ENCODE results near the gene RALGPS1.

RALGPS1 gene

GRCh38 chr9:127224883-127225739 lies 310.5 kb downstream of the RALGPS1 start:
- Histone ChIP-seq H3K27ac (ENCODE audit: low read depth in 2 of 2, low read length in 2 of 2) (peak overlapping the region; percentile 77 to 81), H3K4me1 (ENCODE audit: control insufficient read depth in 2 of 2, insufficient read depth in 2 of 2, low read length in 2 of 2) (peaks cover 8 to 11% of the 10 kb centered on the region in 2 donors), H3K36me3 (ENCODE audit: control insufficient read depth in 2 of 2, insufficient read depth in 2 of 2, low read length in 2 of 2) (no peaks in the 10 kb centered on the region), H3K9ac (ENCODE audit: low read depth in 1 of 2, low read length in 2 of 2) (peak overlapping the region; percentile 41 to 46), H3K4me3 (ENCODE audit: low read length in 2 of 2) (peak overlapping the region; percentile 70 to 86), H3K9me3 (ENCODE audit: control insufficient read depth in 2 of 2, low read length in 2 of 2) (no peaks in the 10 kb centered on the region), H3K27me3 (ENCODE audit: control insufficient read depth in 2 of 2, insufficient read depth in 2 of 2, low read length in 2 of 2) (no peaks in the 10 kb centered on the region)

GRCh38 chr9:127225801-127226625 lies 311.4 kb downstream of the RALGPS1 start:
- H3K9ac ChIP-seq (ENCODE audit: low read depth in 1 of 2, low read length in 2 of 2) = peak overlapping the region in 1 of 2 donors; percentile 46
- no peak overlapping the region for H3K27ac ChIP-seq (ENCODE audit: low read depth in 2 of 2, low read length in 2 of 2)
- H3K4me1 ChIP-seq (ENCODE audit: control insufficient read depth in 2 of 2, insufficient read depth in 2 of 2, low read length in 2 of 2) = peaks cover 8 to 11% of the 10 kb centered on the region in 2 donors
- H3K4me3 ChIP-seq (ENCODE audit: low read length in 2 of 2) = peak overlapping the region; percentile 62 to 69
- H3K36me3 ChIP-seq (ENCODE audit: control insufficient read depth in 2 of 2, insufficient read depth in 2 of 2, low read length in 2 of 2) = no peaks in the 10 kb centered on the region
- no peaks in the 10 kb centered on the region for H3K27me3 ChIP-seq (ENCODE audit: control insufficient read depth in 2 of 2, insufficient read depth in 2 of 2, low read length in 2 of 2)
- no peaks in the 10 kb centered on the region for H3K9me3 ChIP-seq (ENCODE audit: control insufficient read depth in 2 of 2, low read length in 2 of 2)

GRCh38 chr9:127229691-127230417 lies 315.3 kb downstream of the RALGPS1 start:
- no peak overlapping the region for H3K4me3 ChIP-seq (ENCODE audit: low read length in 2 of 2)
- H3K27me3 ChIP-seq (ENCODE audit: control insufficient read depth in 2 of 2, insufficient read depth in 2 of 2, low read length in 2 of 2) = no peaks in the 10 kb centered on the region
- peaks cover 3 to 5% of the 10 kb centered on the region in 2 donors for H3K4me1 ChIP-seq (ENCODE audit: control insufficient read depth in 2 of 2, insufficient read depth in 2 of 2, low read length in 2 of 2)
- no peak overlapping the region for H3K27ac ChIP-seq (ENCODE audit: low read depth in 2 of 2, low read length in 2 of 2)
- no peaks in the 10 kb centered on the region for H3K36me3 ChIP-seq (ENCODE audit: control insufficient read depth in 2 of 2, insufficient read depth in 2 of 2, low read length in 2 of 2)
- H3K9ac ChIP-seq (ENCODE audit: low read depth in 1 of 2, low read length in 2 of 2) = no peak overlapping the region
- no peaks in the 10 kb centered on the region for H3K9me3 ChIP-seq (ENCODE audit: control insufficient read depth in 2 of 2, low read length in 2 of 2)

- no peaks in the 10 kb centered on the region for H3K27me3 ChIP-seq (ENCODE audit: control insufficient read depth in 2 of 2, insufficient read depth in 2 of 2, low read length in 2 of 2)
- H3K4me1 ChIP-seq (ENCODE audit: control insufficient read depth in 2 of 2, insufficient read depth in 2 of 2, low read length in 2 of 2) = no peaks in the 10 kb centered on the region
- H3K9ac ChIP-seq (ENCODE audit: low read depth in 1 of 2, low read length in 2 of 2) = no peak overlapping the region
- no peak overlapping the region for H3K4me3 ChIP-seq (ENCODE audit: low read length in 2 of 2)
- H3K36me3 ChIP-seq (ENCODE audit: control insufficient read depth in 2 of 2, insufficient read depth in 2 of 2, low read length in 2 of 2) = no peaks in the 10 kb centered on the region
- no peak overlapping the region for H3K27ac ChIP-seq (ENCODE audit: low read depth in 2 of 2, low read length in 2 of 2)
- no peaks in the 10 kb centered on the region for H3K9me3 ChIP-seq (ENCODE audit: control insufficient read depth in 2 of 2, low read length in 2 of 2)
Observed at GRCh38 chr9:127231666-127232065, 317.1 kb downstream of the RALGPS1 start.

- Histone ChIP-seq H3K9ac (ENCODE audit: low read depth in 1 of 2, low read length in 2 of 2) (no peak overlapping the region), H3K27ac (ENCODE audit: low read depth in 2 of 2, low read length in 2 of 2) (no peak overlapping the region), H3K4me3 (ENCODE audit: low read length in 2 of 2) (no peak overlapping the region), H3K36me3 (ENCODE audit: control insufficient read depth in 2 of 2, insufficient read depth in 2 of 2, low read length in 2 of 2) (no peaks in the 10 kb centered on the region), H3K4me1 (ENCODE audit: control insufficient read depth in 2 of 2, insufficient read depth in 2 of 2, low read length in 2 of 2) (no peaks in the 10 kb centered on the region), H3K9me3 (ENCODE audit: control insufficient read depth in 2 of 2, low read length in 2 of 2) (no peaks in the 10 kb centered on the region), H3K27me3 (ENCODE audit: control insufficient read depth in 2 of 2, insufficient read depth in 2 of 2, low read length in 2 of 2) (no peaks in the 10 kb centered on the region)
Observed at GRCh38 chr9:127232833-127233549, 318.4 kb downstream of the RALGPS1 start.

GRCh38 chr9:127233550-127233949 lies 319.0 kb downstream of the RALGPS1 start:
- Histone ChIP-seq H3K4me3 (ENCODE audit: low read length in 2 of 2) (no peak overlapping the region), H3K9me3 (ENCODE audit: control insufficient read depth in 2 of 2, low read length in 2 of 2) (no peaks in the 10 kb centered on the region), H3K36me3 (ENCODE audit: control insufficient read depth in 2 of 2, insufficient read depth in 2 of 2, low read length in 2 of 2) (no peaks in the 10 kb centered on the region), H3K27me3 (ENCODE audit: control insufficient read depth in 2 of 2, insufficient read depth in 2 of 2, low read length in 2 of 2) (no peaks in the 10 kb centered on the region), H3K4me1 (ENCODE audit: control insufficient read depth in 2 of 2, insufficient read depth in 2 of 2, low read length in 2 of 2) (no peaks in the 10 kb centered on the region), H3K27ac (ENCODE audit: low read depth in 2 of 2, low read length in 2 of 2) (no peak overlapping the region), H3K9ac (ENCODE audit: low read depth in 1 of 2, low read length in 2 of 2) (no peak overlapping the region)

GRCh38 chr9:127233989-127234388 lies 319.4 kb downstream of the RALGPS1 start:
- Histone ChIP-seq H3K4me3 (ENCODE audit: low read length in 2 of 2) (no peak overlapping the region), H3K27me3 (ENCODE audit: control insufficient read depth in 2 of 2, insufficient read depth in 2 of 2, low read length in 2 of 2) (no peaks in the 10 kb centered on the region), H3K27ac (ENCODE audit: low read depth in 2 of 2, low read length in 2 of 2) (no peak overlapping the region), H3K4me1 (ENCODE audit: control insufficient read depth in 2 of 2, insufficient read depth in 2 of 2, low read length in 2 of 2) (no peaks in the 10 kb centered on the region), H3K9me3 (ENCODE audit: control insufficient read depth in 2 of 2, low read length in 2 of 2) (no peaks in the 10 kb centered on the region), H3K9ac (ENCODE audit: low read depth in 1 of 2, low read length in 2 of 2) (no peak overlapping the region), H3K36me3 (ENCODE audit: control insufficient read depth in 2 of 2, insufficient read depth in 2 of 2, low read length in 2 of 2) (no peaks in the 10 kb centered on the region)

- Histone ChIP-seq H3K27ac (ENCODE audit: low read depth in 2 of 2, low read length in 2 of 2) (no peak overlapping the region), H3K4me1 (ENCODE audit: control insufficient read depth in 2 of 2, insufficient read depth in 2 of 2, low read length in 2 of 2) (no peaks in the 10 kb centered on the region), H3K9me3 (ENCODE audit: control insufficient read depth in 2 of 2, low read length in 2 of 2) (no peaks in the 10 kb centered on the region), H3K36me3 (ENCODE audit: control insufficient read depth in 2 of 2, insufficient read depth in 2 of 2, low read length in 2 of 2) (no peaks in the 10 kb centered on the region), H3K4me3 (ENCODE audit: low read length in 2 of 2) (no peak overlapping the region), H3K9ac (ENCODE audit: low read depth in 1 of 2, low read length in 2 of 2) (no peak overlapping the region), H3K27me3 (ENCODE audit: control insufficient read depth in 2 of 2, insufficient read depth in 2 of 2, low read length in 2 of 2) (no peaks in the 10 kb centered on the region)
Observed at GRCh38 chr9:127237801-127238200, 323.2 kb downstream of the RALGPS1 start.

GRCh38 chr9:127241354-127241753 lies 326.8 kb downstream of the RALGPS1 start:
- no peaks in the 10 kb centered on the region for H3K9me3 ChIP-seq (ENCODE audit: control insufficient read depth in 2 of 2, low read length in 2 of 2)
- no peak overlapping the region for H3K4me3 ChIP-seq (ENCODE audit: low read length in 2 of 2)
- H3K27me3 ChIP-seq (ENCODE audit: control insufficient read depth in 2 of 2, insufficient read depth in 2 of 2, low read length in 2 of 2) = no peaks in the 10 kb centered on the region
- no peak overlapping the region for H3K9ac ChIP-seq (ENCODE audit: low read depth in 1 of 2, low read length in 2 of 2)
- no peaks in the 10 kb centered on the region for H3K36me3 ChIP-seq (ENCODE audit: control insufficient read depth in 2 of 2, insufficient read depth in 2 of 2, low read length in 2 of 2)
- H3K27ac ChIP-seq (ENCODE audit: low read depth in 2 of 2, low read length in 2 of 2) = no peak overlapping the region
- H3K4me1 ChIP-seq (ENCODE audit: control insufficient read depth in 2 of 2, insufficient read depth in 2 of 2, low read length in 2 of 2) = peaks cover 4 to 12% of the 10 kb centered on the region in 2 donors

Data from mucosa of rectum (tissue), 2 donors.